Dendritic cell treated with granulocyte-macrophage colony-stimulating factor and Interleukin-4, amounts not matched to agents 40 ng/mL and 50 ng/mL, for 4 days (primary cell): Measurements from ENCODE around the gene GP9.

Experiments used
- H3K27ac Mint-ChIP-seq: one replicate; pipeline ENCODE4 v1.8.0; 2022; ENCODE audit warnings: mild to moderate bottlenecking, mixed read lengths
- H3K27me3 Mint-ChIP-seq: one replicate; pipeline ENCODE4 v1.8.0; 2022; ENCODE audit warnings: mild to moderate bottlenecking, mixed read lengths
- H3K36me3 Mint-ChIP-seq: one replicate; pipeline ENCODE4 v1.8.0; 2022; ENCODE audit warnings: low read depth, mixed read lengths
- H3K4me1 Mint-ChIP-seq: one replicate; pipeline ENCODE4 v1.8.0; 2022; ENCODE audit warnings: low read depth, mixed read lengths
- H3K4me3 Mint-ChIP-seq: one replicate; pipeline ENCODE4 v1.8.0; 2022; ENCODE audit warnings: mild to moderate bottlenecking, moderate library complexity, mixed read lengths
- H3K9me3 Mint-ChIP-seq: one replicate; pipeline ENCODE4 v1.8.0; 2022; ENCODE audit warnings: mixed read lengths
- intact Hi-C: fragments of 100-400 bp; cut with micrococcal nuclease; formaldehyde crosslinking; loops from one replicate; pipeline ENCODE4 v1.15.0; 2022

The GP9 gene

GRCh38 chr3:129022114-129023007 is 38.2 kb upstream of the GP9 start:
- Mint-ChIP-seq H3K4me3 (no peak overlapping the region), H3K9me3 (no peaks in the 10 kb centered on the region), H3K36me3 (no peaks in the 10 kb centered on the region), H3K27me3 (peaks cover 27% of the 10 kb centered on the region), H3K4me1 (peaks cover 11% of the 10 kb centered on the region), H3K27ac (no peak overlapping the region)
- intact Hi-C loops = no loop called here

GRCh38 chr3:129023008-129023358 is 37.6 kb upstream of the GP9 start:
- H3K36me3 Mint-ChIP-seq = no peaks in the 10 kb centered on the region
- peaks cover 27% of the 10 kb centered on the region for H3K27me3 Mint-ChIP-seq
- H3K4me3 Mint-ChIP-seq = no peak overlapping the region
- H3K4me1 Mint-ChIP-seq = peaks cover 7% of the 10 kb centered on the region
- no peaks in the 10 kb centered on the region for H3K9me3 Mint-ChIP-seq
- intact Hi-C loops = no loop called here
- no peak overlapping the region for H3K27ac Mint-ChIP-seq

GRCh38 chr3:129023909-129024308 is 36.7 kb upstream of the GP9 start:
- no peak overlapping the region for H3K27ac Mint-ChIP-seq

GRCh38 chr3:129025108-129025507 is 35.5 kb upstream of the GP9 start:
- Mint-ChIP-seq H3K9me3 (no peaks in the 10 kb centered on the region), H3K4me1 (peaks cover 7% of the 10 kb centered on the region), H3K27me3 (peaks cover 29% of the 10 kb centered on the region), H3K4me3 (no peak overlapping the region), H3K27ac (no peak overlapping the region), H3K36me3 (no peaks in the 10 kb centered on the region)
- intact Hi-C loops = no loop called here

More at GRCh38 chr3:129023909-129024308, 36.7 kb upstream of the GP9 start:
- Mint-ChIP-seq H3K4me1 (peaks cover 7% of the 10 kb centered on the region), H3K4me3 (no peak overlapping the region), H3K36me3 (no peaks in the 10 kb centered on the region), H3K27me3 (peaks cover 29% of the 10 kb centered on the region), H3K9me3 (no peaks in the 10 kb centered on the region)
- intact Hi-C loops = no loop called here

- Mint-ChIP-seq H3K36me3 (no peaks in the 10 kb centered on the region), H3K4me1 (peaks cover 7% of the 10 kb centered on the region), H3K27me3 (peaks cover 29% of the 10 kb centered on the region), H3K9me3 (no peaks in the 10 kb centered on the region), H3K4me3 (no peak overlapping the region), H3K27ac (peak overlapping the region; percentile 66)
- intact Hi-C loops = no loop called here
Observed at GRCh38 chr3:129025691-129026435, 34.7 kb upstream of the GP9 start.

GRCh38 chr3:129026728-129027543 is 33.6 kb upstream of the GP9 start:
- intact Hi-C loops = no loop called here
- Mint-ChIP-seq H3K9me3 (no peaks in the 10 kb centered on the region), H3K27ac (peak overlapping the region; percentile 66)

GRCh38 chr3:129027544-129027880 is 33.1 kb upstream of the GP9 start:
- no peak overlapping the region for H3K4me3 Mint-ChIP-seq
- H3K27ac Mint-ChIP-seq = no peak overlapping the region
- H3K36me3 Mint-ChIP-seq = no peaks in the 10 kb centered on the region

More at GRCh38 chr3:129026728-129027543, 33.6 kb upstream of the GP9 start:
- Mint-ChIP-seq H3K4me1 (peaks cover 7% of the 10 kb centered on the region), H3K4me3 (peak overlapping the region; percentile 50), H3K27me3 (peaks cover 29% of the 10 kb centered on the region), H3K36me3 (no peaks in the 10 kb centered on the region)

GRCh38 chr3:129028866-129029265 is 31.7 kb upstream of the GP9 start:
- no peaks in the 10 kb centered on the region for H3K36me3 Mint-ChIP-seq
- peaks cover 26% of the 10 kb centered on the region for H3K27me3 Mint-ChIP-seq
- intact Hi-C loops = no loop called here
- no peak overlapping the region for H3K4me3 Mint-ChIP-seq
- H3K4me1 Mint-ChIP-seq = peaks cover 7% of the 10 kb centered on the region
- H3K9me3 Mint-ChIP-seq = no peaks in the 10 kb centered on the region
- no peak overlapping the region for H3K27ac Mint-ChIP-seq

More at GRCh38 chr3:129027544-129027880, 33.1 kb upstream of the GP9 start:
- Mint-ChIP-seq H3K4me1 (peaks cover 7% of the 10 kb centered on the region), H3K9me3 (no peaks in the 10 kb centered on the region), H3K27me3 (peaks cover 26% of the 10 kb centered on the region)
- intact Hi-C loops = no loop called here

- intact Hi-C loops = no loop called here
- peaks cover 14% of the 10 kb centered on the region for H3K27me3 Mint-ChIP-seq
- no peaks in the 10 kb centered on the region for H3K36me3 Mint-ChIP-seq
- H3K9me3 Mint-ChIP-seq = no peaks in the 10 kb centered on the region
- no peak overlapping the region for H3K4me3 Mint-ChIP-seq
- H3K4me1 Mint-ChIP-seq = peaks cover 7% of the 10 kb centered on the region
- no peak overlapping the region for H3K27ac Mint-ChIP-seq
Observed at GRCh38 chr3:129030611-129031010, 30.0 kb upstream of the GP9 start.

- Mint-ChIP-seq H3K27ac (no peak overlapping the region), H3K36me3 (no peaks in the 10 kb centered on the region), H3K4me3 (no peak overlapping the region), H3K27me3 (peaks cover 5% of the 10 kb centered on the region), H3K4me1 (peaks cover 3% of the 10 kb centered on the region), H3K9me3 (no peaks in the 10 kb centered on the region)
- intact Hi-C loops = no loop called here
Observed at GRCh38 chr3:129031476-129032215, 28.9 kb upstream of the GP9 start.

- intact Hi-C loops = no loop called here
- H3K36me3 Mint-ChIP-seq = no peaks in the 10 kb centered on the region
- no peaks in the 10 kb centered on the region for H3K9me3 Mint-ChIP-seq
- no peak overlapping the region for H3K4me3 Mint-ChIP-seq
- H3K27ac Mint-ChIP-seq = no peak overlapping the region
- H3K27me3 Mint-ChIP-seq = peaks cover 4% of the 10 kb centered on the region
- H3K4me1 Mint-ChIP-seq = no peaks in the 10 kb centered on the region
Observed at GRCh38 chr3:129032716-129033115, 27.9 kb upstream of the GP9 start.

GRCh38 chr3:129033151-129033550 is 27.4 kb upstream of the GP9 start:
- Mint-ChIP-seq H3K4me3 (no peak overlapping the region), H3K36me3 (no peaks in the 10 kb centered on the region), H3K4me1 (no peaks in the 10 kb centered on the region), H3K9me3 (no peaks in the 10 kb centered on the region), H3K27me3 (peaks cover 4% of the 10 kb centered on the region), H3K27ac (no peak overlapping the region)
- intact Hi-C loops = no loop called here

- peaks cover 2% of the 10 kb centered on the region for H3K27me3 Mint-ChIP-seq
- no peaks in the 10 kb centered on the region for H3K4me1 Mint-ChIP-seq
- intact Hi-C loops = no loop called here
- H3K36me3 Mint-ChIP-seq = no peaks in the 10 kb centered on the region
- no peaks in the 10 kb centered on the region for H3K9me3 Mint-ChIP-seq
- no peak overlapping the region for H3K27ac Mint-ChIP-seq
- no peak overlapping the region for H3K4me3 Mint-ChIP-seq
Observed at GRCh38 chr3:129033633-129034321, 26.8 kb upstream of the GP9 start.
